AG09309 (cell line): ENCODE data around the gene KLF6.
"Not testable (repeated sequence)": the region's sequence is repeated elsewhere in the genome, so short reads cannot be mapped to it uniquely, and the experiment has no call there.

Experiments
- DNase-seq: peaks from one replicate; pipeline ENCODE4 v3.0.0-alpha.2; 2010; ENCODE audit warnings: low read depth
- H3K4me3 ChIP-seq: 2 replicates; pipeline ENCODE4 v1.5.1; 2011; ENCODE audit warnings: mild to moderate bottlenecking, low read depth, low read length, moderate library complexity; ENCODE audit not compliant: control insufficient read depth
- CTCF ChIP-seq: IDR thresholded peaks from 2 replicates; pipeline ENCODE4 v1.5.1; 2011; ENCODE audit warnings: mild to moderate bottlenecking, low read depth, low read length, inconsistent platforms; ENCODE audit not compliant: insufficient read depth, control insufficient read depth; ENCODE audit errors: missing control alignments

The KLF6 gene

GRCh38 chr10:3735175-3735574, 49.8 kb downstream of the KLF6 start:
- no peak overlapping the region for H3K4me3 ChIP-seq
- DNase-seq: no peak
- TF ChIP-seq CTCF: no peak

GRCh38 chr10:3734111-3734510, 50.9 kb downstream of the KLF6 start:
- TF ChIP-seq CTCF: no peak
- no peak for DNase-seq
- no peak overlapping the region for H3K4me3 ChIP-seq

- H3K4me3 ChIP-seq: not testable (repeated sequence)
Observed at GRCh38 chr10:3732183-3732582, 52.8 kb downstream of the KLF6 start.

GRCh38 chr10:3729397-3729976, 55.5 kb downstream of the KLF6 start:
- no peak overlapping the region for H3K4me3 ChIP-seq
- no peak for DNase-seq
- no peak for TF ChIP-seq CTCF

More at GRCh38 chr10:3732183-3732582, 52.8 kb downstream of the KLF6 start:
- not testable (repeated sequence) for DNase-seq

- no peak overlapping the region for H3K4me3 ChIP-seq
- TF ChIP-seq CTCF: no peak
- DNase-seq: no peak
Observed at GRCh38 chr10:3728563-3728962, 56.4 kb downstream of the KLF6 start.

- no peak overlapping the region for H3K4me3 ChIP-seq
- no peak for TF ChIP-seq CTCF
- no peak for DNase-seq
Observed at GRCh38 chr10:3727268-3727667, 57.7 kb downstream of the KLF6 start.
